ENCODE measurements around the gene INTS11. TPM values are rescaled to one million over a fixed set of nuclear protein-coding genes. Genes with fewer than 3 reads are reported as not detected.

The INTS11 gene
- total RNA-seq, 1 experiment from 2014 or later: 139 TPM

- no peak overlapping the region for H4K8ac ChIP-seq (replicated peaks; ENCODE audit: insufficient read length, low read depth, low read length)
- H3K9ac ChIP-seq (ENCODE audit: extremely low read depth, insufficient read length, low read length): no peak overlapping the region
- H3K18ac ChIP-seq (ENCODE audit: insufficient read length, low read depth, low read length): no peak overlapping the region
- no peak overlapping the region for H2BK20ac ChIP-seq (ENCODE audit: low read depth, low read length, poor library complexity, severe bottlenecking)
- no peak for DNase-seq
- no peak overlapping the region for H2BK5ac ChIP-seq (ENCODE audit: insufficient read length, low read length)
- no peak overlapping the region for H3K27ac ChIP-seq (ENCODE audit: insufficient read length, low read depth, low read length)
- H2BK15ac ChIP-seq (ENCODE audit: low read depth, low read length): no peak overlapping the region
- no peak overlapping the region for H3K4me3 Mint-ChIP-seq
- H2AFZ ChIP-seq (ENCODE audit: low read length): no peak overlapping the region
- peaks cover 15% of the 10 kb centered on the region; the same call in 1 of the 2 replicates for H3K79me2 ChIP-seq (ENCODE audit: insufficient read depth, low read length)
- no peak overlapping the region for H3K56ac ChIP-seq (ENCODE audit: insufficient read length, low read depth, low read length)
- H3K23ac ChIP-seq (ENCODE audit: insufficient read length, low read depth, low read length): no peak overlapping the region
- H4K91ac ChIP-seq (ENCODE audit: insufficient read length, low read depth, low read length): no peak overlapping the region
- peaks cover 10 to 29% of the 10 kb centered on the region in 2 experiments for H3K4me1 Mint-ChIP-seq
- H3K14ac ChIP-seq (ENCODE audit: insufficient read depth, low read length): no peak overlapping the region
- H3K23me2 ChIP-seq (ENCODE audit: insufficient read length, low read depth, low read length, poor library complexity, severe bottlenecking): no peaks in the 10 kb centered on the region
- H2BK120ac ChIP-seq (ENCODE audit: low read depth, low read length, poor library complexity, severe bottlenecking): no peak overlapping the region
- no peaks in the 10 kb centered on the region; the same call in 1 of the 2 replicates for H3K4me1 ChIP-seq (ENCODE audit: insufficient read depth, low read length)
- H3T11ph ChIP-seq (ENCODE audit: low read length): no peak overlapping the region
- H3K9me3 ChIP-seq (ENCODE audit: control insufficient read depth, low read depth, low read length): no peaks in the 10 kb centered on the region
- H3K27me3 Mint-ChIP-seq (ENCODE audit: low read depth): no peaks in the 10 kb centered on the region
- no peak overlapping the region for H3K4ac ChIP-seq (ENCODE audit: low read depth, low read length)
- no peak overlapping the region for H2BK12ac ChIP-seq (ENCODE audit: insufficient read length, low read depth, low read length)
- peaks cover 8% of the 10 kb centered on the region for H3K79me1 ChIP-seq (ENCODE audit: insufficient read depth, low read depth, low read length, poor library complexity, severe bottlenecking)
- peaks cover 5% of the 10 kb centered on the region for H4K20me1 ChIP-seq (ENCODE audit: control insufficient read depth, insufficient read depth, insufficient read length)
- H3K27me3 ChIP-seq (ENCODE audit: insufficient read depth, low read length): no peaks in the 10 kb centered on the region
- no peak overlapping the region for H2AK5ac ChIP-seq (ENCODE audit: insufficient read length, low read length)
- TF ChIP-seq CTCF (conservative IDR thresholded peaks at IDR 0.05): no peak
- peak overlapping the region in 1 of 3 experiments; percentile 39; a peak in 2 of 7 replicates for H3K27ac Mint-ChIP-seq
- no peak overlapping the region for H4K5ac ChIP-seq (ENCODE audit: insufficient read length, low read depth, low read length)
- WGBS (ENCODE audit: extremely low coverage, insufficient read length, low lambda C conversion rate): no CpG with 5 or more reads among the region's 36 CpGs
- no peaks in the 10 kb centered on the region for H3K9me3 Mint-ChIP-seq
- peaks cover 16 to 61% (median 50%) of the 10 kb centered on the region in 3 experiments; a peak in 6 of 7 replicates for H3K36me3 Mint-ChIP-seq (ENCODE audit: insufficient read depth in 1 of 3, low read depth in 3 of 3)
- no peak overlapping the region for H3K4me2 ChIP-seq (ENCODE audit: insufficient read depth, insufficient read length, low read length)
Measured at GRCh38 chr1:1318777-1319645, 5.4 kb downstream of the INTS11 start.
